GM23338 (cell line): ENCODE data around the gene DCLRE1C. TPM values are rescaled to one million over a fixed set of nuclear protein-coding genes. Genes with fewer than 3 reads are reported as not detected.
A peak's percentile ranks its signal among the peaks of the same experiment; 100 is the strongest.

Experiments
- ATAC-seq: fragments of 200-7000 bp; cut with Tn5 transposase; 3 replicates; pipeline ENCODE4 v1.9.1; 2020
- DNase-seq: peaks from one replicate; pipeline ENCODE4 v3.0.0-alpha.2; 2015; ENCODE audit warnings: low spot score
- H2AFZ ChIP-seq: fragments of 200-600 bp; sonication (generic); 2 replicates; pipeline ENCODE4 v1.8.0; 2016; ENCODE audit warnings: antibody characterized with exemption, mild to moderate bottlenecking, moderate library complexity
- H3F3A ChIP-seq: fragments of 200-600 bp; sonication (generic); replicated peaks from 2 replicates; pipeline ENCODE4 v1.8.0; 2017; ENCODE audit warnings: antibody characterized with exemption, mixed run types, low read depth
- H3K27ac ChIP-seq: fragments of 200-600 bp; sonication (generic); 2 replicates; pipeline ENCODE4 v1.6.1; 2016; ENCODE audit warnings: low read depth
- H3K27me3 ChIP-seq: fragments of 200-600 bp; sonication (generic); 2 replicates; pipeline ENCODE4 v1.8.0; 2016; ENCODE audit warnings: mild to moderate bottlenecking, mixed run types, moderate library complexity; ENCODE audit not compliant: insufficient read depth
- H3K36me3 ChIP-seq: fragments of 200-600 bp; sonication (generic); 2 replicates; pipeline ENCODE4 v1.8.0; 2016; ENCODE audit warnings: mild to moderate bottlenecking; ENCODE audit not compliant: insufficient read depth
- H3K4me1 ChIP-seq: fragments of 200-600 bp; sonication (generic); 2 replicates; pipeline ENCODE4 v1.8.0; 2016; ENCODE audit warnings: mild to moderate bottlenecking, moderate library complexity; ENCODE audit not compliant: insufficient read depth
- H3K4me2 ChIP-seq: fragments of 200-600 bp; sonication (generic); 2 replicates; pipeline ENCODE4 v1.7.1; 2017; ENCODE audit warnings: mixed run types
- H3K4me3 ChIP-seq: fragments of 200-600 bp; sonication (generic); 2 replicates; pipeline ENCODE4 v1.6.1; 2016; ENCODE audit warnings: mixed run types
- H3K79me2 ChIP-seq: fragments of 200-600 bp; sonication (generic); replicated peaks from 2 replicates; pipeline ENCODE4 v1.8.0; 2017; ENCODE audit warnings: mild to moderate bottlenecking; ENCODE audit not compliant: insufficient read depth
- H3K9me2 ChIP-seq: fragments of 200-600 bp; sonication (generic); 2 replicates; pipeline ENCODE4 v1.8.0; 2017; ENCODE audit not compliant: insufficient read depth
- H4K20me1 ChIP-seq: fragments of 200-600 bp; sonication (generic); replicated peaks from 2 replicates; pipeline ENCODE4 v1.8.0; 2017; ENCODE audit warnings: mild to moderate bottlenecking; ENCODE audit not compliant: insufficient read depth
- H3K27ac Mint-ChIP-seq: 2 replicates; pipeline ENCODE4 v1.8.0; 2020; ENCODE audit warnings: inconsistent platforms, mild to moderate bottlenecking, moderate library complexity, mixed read lengths
- H3K27me3 Mint-ChIP-seq: 3 replicates; pipeline ENCODE4 v1.8.0; 2022; ENCODE audit warnings: low read depth, mild to moderate bottlenecking, moderate library complexity, mixed read lengths, inconsistent platforms; ENCODE audit not compliant: insufficient read depth, poor library complexity
- H3K36me3 Mint-ChIP-seq: 3 replicates; pipeline ENCODE4 v1.8.0; 2021; ENCODE audit warnings: low read depth, mild to moderate bottlenecking, inconsistent platforms, moderate library complexity, mixed read lengths
- H3K4me1 Mint-ChIP-seq: 3 replicates; pipeline ENCODE4 v1.8.0; 2020; ENCODE audit warnings: mild to moderate bottlenecking, inconsistent platforms, mixed read lengths
- H3K4me3 Mint-ChIP-seq: 3 replicates; pipeline ENCODE4 v1.8.0; 2021; ENCODE audit warnings: moderate library complexity, mild to moderate bottlenecking, inconsistent platforms, mixed read lengths
- H3K9me3 Mint-ChIP-seq: 3 replicates; pipeline ENCODE4 v1.8.0; 2020; ENCODE audit warnings: moderate library complexity, mild to moderate bottlenecking, inconsistent platforms, mixed read lengths
- CREB1 ChIP-seq: fragments of 250-450 bp; sonication (Bioruptor Pico); IDR thresholded peaks from 2 replicates; pipeline ENCODE4 v1.5.0; 2020; ENCODE audit warnings: low read depth, mild to moderate bottlenecking, moderate library complexity
- CTCF ChIP-seq, 2 experiments: fragments of 200-600 bp in 1 of 2; sonication (generic) in 1 of 2; conservative IDR thresholded peaks; 2 replicates each; pipeline versions ENCODE4 v1.5.1 to v1.6.1; 2016 to 2017; ENCODE audit warnings: antibody characterized with exemption in 2 of 2, low read depth in 2 of 2, mild to moderate bottlenecking in 2 of 2, moderate library complexity in 1 of 2
- ETS1 ChIP-seq: IDR thresholded peaks from 2 replicates; pipeline ENCODE4 v1.6.1; 2016; ENCODE audit warnings: antibody characterized with exemption
- EZH2 ChIP-seq: fragments of 200-600 bp; sonication (generic); IDR thresholded peaks from one replicate; pipeline ENCODE4 v1.8.0; 2017; ENCODE audit warnings: antibody characterized with exemption, mild to moderate bottlenecking, low read depth; ENCODE audit not compliant: unreplicated experiment
- EZH2phosphoT487 ChIP-seq: fragments of 200-600 bp; sonication (generic); IDR thresholded peaks from one replicate; pipeline ENCODE4 v1.8.1; 2018; ENCODE audit warnings: antibody characterized with exemption; ENCODE audit not compliant: unreplicated experiment
- JUNB ChIP-seq: IDR thresholded peaks from one replicate; pipeline ENCODE4 v1.6.1; 2016; ENCODE audit warnings: antibody characterized with exemption; ENCODE audit not compliant: unreplicated experiment
- NANOG ChIP-seq: IDR thresholded peaks from 2 replicates; pipeline ENCODE4 v1.6.1; 2016; ENCODE audit warnings: antibody characterized with exemption, borderline replicate concordance
- POLR2AphosphoS5 ChIP-seq: IDR thresholded peaks from 2 replicates; pipeline ENCODE4 v1.6.1; 2016; ENCODE audit warnings: antibody characterized with exemption, low read depth
- REST ChIP-seq: IDR thresholded peaks from one replicate; pipeline ENCODE4 v1.6.1; 2018; ENCODE audit warnings: antibody characterized with exemption; ENCODE audit not compliant: unreplicated experiment
- STAT1 ChIP-seq: IDR thresholded peaks from one replicate; pipeline ENCODE4 v1.6.1; 2016; ENCODE audit warnings: antibody characterized with exemption; ENCODE audit not compliant: unreplicated experiment
- ZNF114 ChIP-seq: fragments of 250-450 bp; sonication (Bioruptor Pico); IDR thresholded peaks from 2 replicates; pipeline ENCODE4 v1.5.0; 2020; ENCODE audit warnings: mild to moderate bottlenecking, moderate library complexity
- ZNF331 ChIP-seq: fragments of 250-450 bp; sonication (Bioruptor Pico); IDR thresholded peaks from 2 replicates; pipeline ENCODE4 v1.5.0; 2020; ENCODE audit warnings: low read depth, mild to moderate bottlenecking, moderate library complexity
- ZNF462 ChIP-seq: fragments of 250-450 bp; sonication (Bioruptor Pico); IDR thresholded peaks from 2 replicates; pipeline ENCODE4 v1.5.0; 2020; ENCODE audit warnings: mild to moderate bottlenecking, moderate library complexity
- polyA plus RNA-seq: library from polyadenylated mRNA; unstranded; fragments of >200 nt; fragmentation: Nextera tagmentation; extraction: Ambion mirVana; gene quantifications from 2 replicates; pipeline ENCODE4 v1.2.1, GENCODE V29; 2016
- total RNA-seq: library from RNA; depleted of rRNA; stranded (reverse); fragments of >200 nt; shearing (Covaris generic); gene quantifications from 2 replicates; pipeline ENCODE4 v1.2.3, GENCODE V29; 2014

The DCLRE1C gene
- total and polyA plus RNA-seq, 2 experiments from 2014 or later, result 3.9 to 30.2 TPM

GRCh38 chr10:14876764-14877163 is 77.1 kb downstream of the DCLRE1C start:
- DNase-seq (no peak), ATAC-seq (no peak)
- no peak overlapping the region for H2AFZ ChIP-seq
- peak overlapping the region; percentile 85 for H3K27ac ChIP-seq
- peaks cover 39% of the 10 kb centered on the region for H3K79me2 ChIP-seq
- no peaks in the 10 kb centered on the region for H3K9me2 ChIP-seq
- no peaks in the 10 kb centered on the region for H3K36me3 ChIP-seq
- H4K20me1 ChIP-seq, result peaks cover 8% of the 10 kb centered on the region
- peaks cover under 1% of the 10 kb centered on the region; the same call in 1 of the 3 replicates for H3K36me3 Mint-ChIP-seq
- no peak for TF ChIP-seq ZNF331 (CRISPR knock-in tag)
- TF ChIP-seq CTCF (conservative IDR thresholded peaks at IDR 0.05; ENCODE audit: low read depth in 2 of 2), result no peak
- no peak for TF ChIP-seq POLR2AphosphoS5
- TF ChIP-seq NANOG, result no peak
- no peak for TF ChIP-seq REST
- TF ChIP-seq EZH2phosphoT487, result no peak
- no peak for TF ChIP-seq CREB1 (CRISPR knock-in tag)
- no peak for TF ChIP-seq ZNF114 (CRISPR knock-in tag)
- no peak for TF ChIP-seq STAT1
- no peak for TF ChIP-seq ZNF462 (CRISPR knock-in tag)
- no peak for TF ChIP-seq ETS1
- TF ChIP-seq JUNB, result no peak
- no peak for TF ChIP-seq EZH2
- H3K4me2 ChIP-seq, result peak overlapping the region; percentile 93
- peak overlapping the region; percentile 14; the same call in 1 of the 2 replicates for H3K27ac Mint-ChIP-seq
- peak overlapping the region; percentile 73; the same call in 1 of the 2 replicates for H3K4me3 ChIP-seq
- peaks cover 27% of the 10 kb centered on the region for H3K4me1 ChIP-seq
- H3K4me1 Mint-ChIP-seq, result peaks cover 27% of the 10 kb centered on the region
- H3F3A ChIP-seq, result no peaks in the 10 kb centered on the region
- H3K9me3 Mint-ChIP-seq, result no peaks in the 10 kb centered on the region
- peak overlapping the region; percentile 96 for H3K4me3 Mint-ChIP-seq
- no peaks in the 10 kb centered on the region for H3K27me3 ChIP-seq
- peaks cover 5% of the 10 kb centered on the region for H3K27me3 Mint-ChIP-seq
